Measurements from ENCODE around the gene SPEF2. TPM values are rescaled to one million over a fixed set of nuclear protein-coding genes. Genes with fewer than 3 reads are reported as not detected.
"Not testable (repeated sequence)": the region's sequence is repeated elsewhere in the genome, so short reads cannot be mapped to it uniquely, and the experiment has no call there.

SPEF2 gene
- total RNA-seq, 1 donor from 2014 or later, result 5.8 TPM

- peak; percentile 75 for DNase-seq
- Mint-ChIP-seq H3K4me3 (peak overlapping the region; percentile 34), H3K27ac (peak overlapping the region; percentile 26)
Observed at GRCh38 chr5:35671541-35672295, 54.1 kb downstream of the SPEF2 start.

GRCh38 chr5:35672296-35672655 is 54.6 kb downstream of the SPEF2 start:
- H3K4me1 Mint-ChIP-seq, result peaks cover 45% of the 10 kb centered on the region
- not testable (repeated sequence) for H3K27ac Mint-ChIP-seq, H3K27me3 Mint-ChIP-seq

More at GRCh38 chr5:35671541-35672295, 54.1 kb downstream of the SPEF2 start:
- H3K36me3 Mint-ChIP-seq (ENCODE audit: low read depth), result peaks cover 6% of the 10 kb centered on the region
- intact Hi-C loops (cut with micrococcal nuclease), result loop anchor here (2.0 to 5.0 kb wide), 7 partner anchors 21 to 256 kb away; partner anchors contain the start of gene SPEF2
- peaks cover 9% of the 10 kb centered on the region for H3K9me3 Mint-ChIP-seq
- no peaks in the 10 kb centered on the region for H3K27me3 Mint-ChIP-seq
- peaks cover 45% of the 10 kb centered on the region for H3K4me1 Mint-ChIP-seq

GRCh38 chr5:35672995-35673394 is 55.3 kb downstream of the SPEF2 start:
- no peaks in the 10 kb centered on the region for H3K27me3 Mint-ChIP-seq
- H3K27ac Mint-ChIP-seq, result peak overlapping the region; percentile 80
- intact Hi-C loops (cut with micrococcal nuclease), result loop anchor here (1.0 to 5.0 kb wide), 8 partner anchors 56 to 254 kb away; partner anchors contain the start of gene SPEF2
- H3K4me3 Mint-ChIP-seq, result peak overlapping the region; percentile 51
- H3K4me1 Mint-ChIP-seq, result peaks cover 45% of the 10 kb centered on the region
- DNase-seq, result peak; percentile 86
- H3K9me3 Mint-ChIP-seq, result peaks cover 5% of the 10 kb centered on the region
- H3K36me3 Mint-ChIP-seq (ENCODE audit: low read depth), result peaks cover 4% of the 10 kb centered on the region

More at GRCh38 chr5:35672296-35672655, 54.6 kb downstream of the SPEF2 start:
- intact Hi-C loops (cut with micrococcal nuclease), result loop anchor here (5.0 kb wide), 6 partner anchors 55 to 255 kb away; partner anchors contain the start of gene SPEF2
- not testable (repeated sequence) for DNase-seq; H3K9me3 Mint-ChIP-seq; H3K4me3 Mint-ChIP-seq; H3K36me3 Mint-ChIP-seq (ENCODE audit: low read depth)

GRCh38 chr5:35674049-35674448 is 56.4 kb downstream of the SPEF2 start:
- H3K27me3 Mint-ChIP-seq, result no peaks in the 10 kb centered on the region
- H3K36me3 Mint-ChIP-seq (ENCODE audit: low read depth), result peaks cover 1% of the 10 kb centered on the region
- intact Hi-C loops (cut with micrococcal nuclease), result loop anchor here (5.0 kb wide), 6 partner anchors 57 to 253 kb away; partner anchors contain the start of gene SPEF2
- DNase-seq, result no peak
- peak overlapping the region; percentile 80 for H3K27ac Mint-ChIP-seq
- peaks cover 5% of the 10 kb centered on the region for H3K9me3 Mint-ChIP-seq
- H3K4me3 Mint-ChIP-seq, result peak overlapping the region; percentile 51
- peaks cover 44% of the 10 kb centered on the region for H3K4me1 Mint-ChIP-seq

GRCh38 chr5:35675392-35675791 is 57.7 kb downstream of the SPEF2 start:
- Mint-ChIP-seq H3K4me3 (no peak overlapping the region), H3K4me1 (peaks cover 48% of the 10 kb centered on the region), H3K27ac (no peak overlapping the region), H3K36me3 (ENCODE audit: low read depth) (peaks cover 1% of the 10 kb centered on the region), H3K27me3 (no peaks in the 10 kb centered on the region), H3K9me3 (peaks cover 5% of the 10 kb centered on the region)
- no peak for DNase-seq
- intact Hi-C loops (cut with micrococcal nuclease), result no loop called here

- H3K27me3 Mint-ChIP-seq, result no peaks in the 10 kb centered on the region
- H3K4me3 Mint-ChIP-seq, result no peak overlapping the region
- peaks cover 1% of the 10 kb centered on the region for H3K36me3 Mint-ChIP-seq (ENCODE audit: low read depth)
- H3K27ac Mint-ChIP-seq, result no peak overlapping the region
- intact Hi-C loops (cut with micrococcal nuclease), result no loop called here
- peaks cover 5% of the 10 kb centered on the region for H3K9me3 Mint-ChIP-seq
- peaks cover 29% of the 10 kb centered on the region for H3K4me1 Mint-ChIP-seq
- DNase-seq, result no peak
Observed at GRCh38 chr5:35677878-35678277, 60.2 kb downstream of the SPEF2 start.

GRCh38 chr5:35678661-35679060 is 61.0 kb downstream of the SPEF2 start:
- H3K4me1 Mint-ChIP-seq, result peaks cover 21% of the 10 kb centered on the region
- intact Hi-C loops (cut with micrococcal nuclease), result no loop called here
- H3K9me3 Mint-ChIP-seq, result peaks cover 5% of the 10 kb centered on the region
- no peaks in the 10 kb centered on the region for H3K27me3 Mint-ChIP-seq
- no peak overlapping the region for H3K4me3 Mint-ChIP-seq
- H3K27ac Mint-ChIP-seq, result no peak overlapping the region
- H3K36me3 Mint-ChIP-seq (ENCODE audit: low read depth), result peaks cover 1% of the 10 kb centered on the region
- DNase-seq, result no peak

- Mint-ChIP-seq H3K4me1 (peaks cover 17% of the 10 kb centered on the region), H3K27me3 (no peaks in the 10 kb centered on the region), H3K4me3 (no peak overlapping the region), H3K9me3 (peaks cover 5% of the 10 kb centered on the region), H3K27ac (no peak overlapping the region), H3K36me3 (ENCODE audit: low read depth) (peaks cover 1% of the 10 kb centered on the region)
- intact Hi-C loops (cut with micrococcal nuclease), result no loop called here
- no peak for DNase-seq
Observed at GRCh38 chr5:35679357-35679756, 61.7 kb downstream of the SPEF2 start.

- H3K4me1 Mint-ChIP-seq, result peaks cover 14% of the 10 kb centered on the region
- H3K27ac Mint-ChIP-seq, result no peak overlapping the region
- H3K36me3 Mint-ChIP-seq (ENCODE audit: low read depth), result no peaks in the 10 kb centered on the region
- no peak for DNase-seq
- intact Hi-C loops (cut with micrococcal nuclease), result no loop called here
- no peaks in the 10 kb centered on the region for H3K9me3 Mint-ChIP-seq
- H3K27me3 Mint-ChIP-seq, result no peaks in the 10 kb centered on the region
- H3K4me3 Mint-ChIP-seq, result no peak overlapping the region
Observed at GRCh38 chr5:35681911-35682310, 64.2 kb downstream of the SPEF2 start.

GRCh38 chr5:35683466-35683865 is 65.8 kb downstream of the SPEF2 start:
- Mint-ChIP-seq H3K36me3 (ENCODE audit: low read depth) (no peaks in the 10 kb centered on the region), H3K9me3 (no peaks in the 10 kb centered on the region), H3K27me3 (no peaks in the 10 kb centered on the region), H3K27ac (no peak overlapping the region), H3K4me1 (peaks cover 14% of the 10 kb centered on the region), H3K4me3 (no peak overlapping the region)
- DNase-seq, result no peak
- intact Hi-C loops (cut with micrococcal nuclease), result no loop called here

GRCh38 chr5:35685161-35685560 is 67.5 kb downstream of the SPEF2 start:
- peaks cover 1% of the 10 kb centered on the region for H3K4me1 Mint-ChIP-seq
- H3K27ac Mint-ChIP-seq, result no peak overlapping the region
- intact Hi-C loops (cut with micrococcal nuclease), result no loop called here
- H3K4me3 Mint-ChIP-seq, result no peak overlapping the region
- no peaks in the 10 kb centered on the region for H3K36me3 Mint-ChIP-seq (ENCODE audit: low read depth)
- no peaks in the 10 kb centered on the region for H3K9me3 Mint-ChIP-seq
- DNase-seq, result no peak
- H3K27me3 Mint-ChIP-seq, result no peaks in the 10 kb centered on the region

- intact Hi-C loops (cut with micrococcal nuclease), result no loop called here
- no peaks in the 10 kb centered on the region for H3K4me1 Mint-ChIP-seq
- no peaks in the 10 kb centered on the region for H3K27me3 Mint-ChIP-seq
- no peaks in the 10 kb centered on the region for H3K9me3 Mint-ChIP-seq
- H3K36me3 Mint-ChIP-seq (ENCODE audit: low read depth), result no peaks in the 10 kb centered on the region
- no peak overlapping the region for H3K27ac Mint-ChIP-seq
- no peak for DNase-seq
- H3K4me3 Mint-ChIP-seq, result no peak overlapping the region
Observed at GRCh38 chr5:35687961-35688360, 70.3 kb downstream of the SPEF2 start.

GRCh38 chr5:35694481-35694880 is 76.8 kb downstream of the SPEF2 start:
- H3K4me1 Mint-ChIP-seq, result no peaks in the 10 kb centered on the region
- no peak overlapping the region for H3K27ac Mint-ChIP-seq

GRCh38 chr5:35698047-35698808 is 80.6 kb downstream of the SPEF2 start:
- Mint-ChIP-seq H3K27me3 (peaks cover 1% of the 10 kb centered on the region), H3K36me3 (ENCODE audit: low read depth) (peaks cover 2% of the 10 kb centered on the region), H3K4me3 (no peak overlapping the region), H3K9me3 (peaks cover 5% of the 10 kb centered on the region), H3K4me1 (no peaks in the 10 kb centered on the region), H3K27ac (no peak overlapping the region)
- intact Hi-C loops (cut with micrococcal nuclease), result no loop called here
- DNase-seq, result no peak

More at GRCh38 chr5:35694481-35694880, 76.8 kb downstream of the SPEF2 start:
- H3K4me3 Mint-ChIP-seq, result no peak overlapping the region
- H3K27me3 Mint-ChIP-seq, result no peaks in the 10 kb centered on the region
- DNase-seq, result no peak
- intact Hi-C loops (cut with micrococcal nuclease), result no loop called here
- peaks cover 5% of the 10 kb centered on the region for H3K9me3 Mint-ChIP-seq
- H3K36me3 Mint-ChIP-seq (ENCODE audit: low read depth), result peaks cover 2% of the 10 kb centered on the region
